GM21786 (cell line): ENCODE measurements around the gene OR2G6.
A peak's percentile ranks its signal among the peaks of the same experiment; 100 is the strongest.
"Not testable (repeated sequence)": the region's sequence is repeated elsewhere in the genome, so short reads cannot be mapped to it uniquely, and the experiment has no call there.

Source experiments
- ATAC-seq: cut with Tn5 transposase; IDR thresholded peaks from one replicate; pipeline ENCODE4 v1.9.1; 2021; ENCODE audit not compliant: unreplicated experiment

The OR2G6 gene

DNA sequence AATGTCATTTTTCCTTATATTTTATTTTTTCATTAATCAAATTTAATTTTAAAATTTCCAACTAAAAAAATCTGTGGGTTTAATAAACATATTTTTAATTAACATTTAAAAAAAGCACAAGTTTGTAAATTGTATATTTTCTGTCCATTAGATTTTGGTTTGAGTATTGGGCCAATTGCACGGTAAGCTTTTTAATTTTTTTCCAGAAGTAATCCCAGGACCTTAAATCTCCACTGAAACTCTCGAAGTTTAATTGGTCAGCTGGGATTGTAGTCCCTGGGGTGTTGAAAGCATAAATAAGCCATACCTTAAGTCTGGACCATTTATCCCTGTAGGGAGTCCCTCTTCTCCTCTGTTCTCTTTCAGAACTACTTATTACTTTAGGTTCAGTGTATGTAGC is at the start of gene OR2G6:
Gene OR2G6, plus strand, starts transcription at position 301 of the 400 bp plus-strand sequence. CDS start 13,574 bp downstream, outside the sequence.
- ATAC-seq = not testable (repeated sequence)

DNA sequence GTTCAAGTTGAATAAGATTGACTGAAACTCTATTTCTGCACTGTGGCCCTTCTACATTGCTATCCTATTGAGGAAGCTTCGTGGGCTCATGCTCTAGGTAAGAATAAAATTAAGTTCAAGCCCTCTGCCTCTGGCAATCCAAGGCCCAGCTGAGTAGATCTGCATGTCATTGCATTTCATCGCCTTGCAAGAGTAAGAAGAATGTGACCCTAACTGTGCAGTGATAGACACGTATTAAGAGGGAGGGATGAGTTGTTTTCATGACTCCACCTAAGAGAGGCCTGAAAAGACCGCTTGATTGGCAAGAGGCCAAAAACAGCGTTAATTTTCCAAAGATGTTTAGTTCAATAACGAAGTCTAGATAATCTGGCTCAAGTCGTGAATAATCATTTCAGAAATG is 48.8 kb upstream of the OR2G6 start:
- ATAC-seq = not testable (repeated sequence)

DNA sequence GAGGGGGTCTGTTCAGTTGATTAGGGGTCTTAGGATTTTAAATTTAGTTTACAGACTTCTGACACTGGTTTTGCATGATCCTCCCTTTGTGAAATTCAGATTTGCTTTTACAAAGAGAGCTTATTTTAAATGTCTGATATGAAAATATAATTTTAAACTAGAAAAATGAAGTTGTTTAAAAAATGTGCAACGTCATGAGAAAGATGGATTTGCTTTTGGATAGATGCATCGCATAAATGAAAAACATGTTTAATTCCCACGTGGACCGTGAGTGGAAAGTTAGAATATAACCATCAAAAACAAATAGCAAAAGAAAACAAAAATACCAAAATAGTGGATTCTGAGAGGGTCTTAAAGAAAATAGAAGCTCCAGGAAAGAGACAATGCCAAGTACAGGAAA is 36.7 kb upstream of the OR2G6 start:
- ATAC-seq = no peak

DNA sequence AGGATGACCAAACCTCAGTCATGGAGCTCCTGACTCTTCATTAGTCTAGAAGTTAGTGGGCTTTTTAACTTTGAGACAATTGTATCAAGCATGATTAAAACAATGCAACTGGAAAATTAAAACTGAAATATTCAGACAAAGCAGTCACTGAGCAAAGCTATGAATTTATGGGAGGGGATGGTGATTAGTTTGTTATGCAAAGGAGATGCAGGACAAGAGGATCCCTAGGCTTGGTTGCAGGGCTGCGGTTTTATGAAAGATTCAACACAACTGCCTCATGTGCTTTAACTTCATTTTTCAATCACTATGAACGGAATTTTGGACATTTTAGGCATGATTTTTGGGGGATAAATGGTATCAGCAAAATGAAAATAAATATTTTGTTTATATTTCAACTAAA is 35.8 kb upstream of the OR2G6 start:
- not testable (repeated sequence) for ATAC-seq

DNA sequence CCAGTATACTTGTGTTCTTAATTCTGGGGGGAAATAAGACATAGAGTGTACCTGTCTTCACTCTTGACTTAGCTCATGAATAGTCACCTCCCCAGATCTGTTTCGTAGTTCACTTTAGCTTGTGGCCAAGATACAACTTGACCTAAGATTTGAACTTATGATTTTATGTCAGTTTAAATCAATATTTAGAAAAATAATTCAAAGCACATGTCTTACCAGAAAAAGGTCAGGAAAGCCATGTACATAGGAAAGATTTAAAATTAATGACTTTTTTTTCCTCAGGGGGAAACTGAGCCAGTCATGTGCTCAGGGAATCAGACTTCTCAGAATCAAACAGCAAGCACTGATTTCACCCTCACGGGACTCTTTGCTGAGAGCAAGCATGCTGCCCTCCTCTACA is 34.8 kb upstream of the OR2G6 start, which contains the start of gene OR2T3:
Gene OR2T3, plus strand, starts transcription at position 301 of the 400 bp plus-strand sequence. Its CDS starts 0 bp downstream, at position 301.
- not testable (repeated sequence) for ATAC-seq

DNA sequence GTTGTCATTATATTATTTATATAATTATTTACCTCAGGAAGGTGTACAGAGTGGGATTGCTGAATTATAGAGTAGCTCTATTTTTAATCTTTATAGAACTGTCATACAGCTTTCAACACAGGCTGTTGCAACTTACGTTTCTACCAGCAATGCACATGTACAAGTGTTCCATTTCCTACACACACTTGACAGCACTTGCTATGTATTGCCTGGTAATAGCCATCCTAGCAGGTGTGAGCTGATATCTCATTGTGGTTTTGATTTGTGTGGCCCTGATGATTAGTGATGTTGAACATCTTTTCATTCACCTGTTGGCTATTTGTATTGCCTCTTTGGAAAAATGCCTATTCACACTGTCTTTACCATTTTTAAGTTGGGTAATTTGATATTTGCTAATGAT is 32.2 kb upstream of the OR2G6 start:
- ATAC-seq = peak; percentile 47

DNA sequence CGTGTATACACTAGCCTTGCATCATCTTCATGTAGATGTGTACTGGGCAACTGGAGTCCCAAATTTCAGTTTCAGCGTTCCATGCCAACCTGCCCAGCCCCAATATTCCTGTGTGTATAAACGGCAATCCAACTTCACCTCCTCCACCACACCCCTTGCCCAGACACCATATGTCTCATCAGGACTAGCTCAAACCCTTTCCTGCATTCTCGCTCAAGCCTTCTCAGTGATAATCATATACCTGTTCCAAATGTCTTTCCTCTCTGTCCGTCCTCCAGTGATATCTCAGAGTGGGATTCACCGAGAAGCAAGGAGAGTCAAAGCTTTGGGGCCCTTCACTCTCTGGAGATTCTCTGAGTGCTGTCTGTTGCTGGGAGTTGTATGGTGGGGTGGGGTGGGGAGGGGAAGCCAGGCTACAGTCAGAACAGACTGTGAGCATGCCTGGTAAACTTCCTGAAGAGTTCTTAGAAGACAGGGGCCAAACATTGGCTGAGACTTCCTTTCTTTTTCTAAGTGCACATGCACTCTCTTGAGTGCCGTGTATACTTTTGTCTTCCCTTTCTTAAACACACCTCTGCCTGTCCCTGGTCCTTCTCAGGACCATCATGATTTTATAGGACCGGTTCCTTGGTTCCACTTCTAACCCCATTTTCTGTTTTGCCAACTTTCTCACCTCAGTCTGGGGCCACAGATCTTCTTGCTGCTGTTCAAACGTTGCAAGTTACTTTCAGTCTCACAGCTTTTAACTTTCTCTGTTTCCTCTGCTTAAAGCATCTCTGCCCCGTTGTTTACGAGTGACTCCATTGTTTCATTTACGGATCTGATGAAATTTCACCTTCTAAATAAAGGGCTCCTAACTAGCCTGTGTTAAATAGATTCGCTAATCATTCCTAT is 25.9 kb upstream of the OR2G6 start:
- peak; percentile 80 for ATAC-seq

DNA sequence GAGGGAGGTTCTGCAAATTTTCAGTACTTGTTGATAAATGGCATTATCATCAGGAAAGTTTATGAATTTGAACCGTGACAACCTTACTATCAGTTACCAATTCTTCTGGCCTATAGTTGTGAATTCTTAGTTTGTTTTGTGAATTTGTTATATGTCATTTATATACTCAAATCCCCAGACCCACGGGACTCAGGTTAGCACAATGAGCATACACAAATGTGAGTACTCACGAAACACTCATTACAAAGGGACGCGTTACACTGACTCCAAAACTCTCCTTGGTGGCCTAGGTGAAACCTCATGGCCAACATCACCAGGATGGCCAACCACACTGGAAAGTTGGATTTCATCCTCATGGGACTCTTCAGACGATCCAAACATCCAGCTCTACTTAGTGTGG is 19.6 kb upstream of the OR2G6 start, which contains the start of gene OR2T5:
Gene OR2T5, plus strand, starts transcription at position 301 of the 400 bp plus-strand sequence. Its CDS starts 0 bp downstream, at position 301.
- ATAC-seq = not testable (repeated sequence)

DNA sequence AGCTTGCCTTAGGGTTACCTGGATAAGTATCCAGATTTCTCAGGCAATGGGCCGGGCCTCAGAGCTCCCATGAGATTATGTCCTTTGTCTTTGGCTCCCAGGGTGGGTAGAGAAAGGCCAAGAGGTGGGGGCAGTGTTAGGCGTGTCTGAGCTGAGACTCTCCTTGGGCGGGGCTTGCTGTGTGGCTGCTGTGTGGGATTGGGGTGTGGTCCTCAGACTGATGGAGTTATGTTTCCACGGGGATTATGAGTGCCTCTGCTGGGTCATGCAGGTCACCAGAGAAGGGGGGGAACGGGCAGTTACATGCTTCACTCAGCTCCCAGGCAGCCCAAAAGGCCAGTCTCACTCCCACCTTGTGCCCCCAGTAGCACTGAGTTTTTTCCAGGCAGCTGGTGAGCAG is 11.2 kb upstream of the OR2G6 start:
- ATAC-seq = not testable (repeated sequence)

DNA sequence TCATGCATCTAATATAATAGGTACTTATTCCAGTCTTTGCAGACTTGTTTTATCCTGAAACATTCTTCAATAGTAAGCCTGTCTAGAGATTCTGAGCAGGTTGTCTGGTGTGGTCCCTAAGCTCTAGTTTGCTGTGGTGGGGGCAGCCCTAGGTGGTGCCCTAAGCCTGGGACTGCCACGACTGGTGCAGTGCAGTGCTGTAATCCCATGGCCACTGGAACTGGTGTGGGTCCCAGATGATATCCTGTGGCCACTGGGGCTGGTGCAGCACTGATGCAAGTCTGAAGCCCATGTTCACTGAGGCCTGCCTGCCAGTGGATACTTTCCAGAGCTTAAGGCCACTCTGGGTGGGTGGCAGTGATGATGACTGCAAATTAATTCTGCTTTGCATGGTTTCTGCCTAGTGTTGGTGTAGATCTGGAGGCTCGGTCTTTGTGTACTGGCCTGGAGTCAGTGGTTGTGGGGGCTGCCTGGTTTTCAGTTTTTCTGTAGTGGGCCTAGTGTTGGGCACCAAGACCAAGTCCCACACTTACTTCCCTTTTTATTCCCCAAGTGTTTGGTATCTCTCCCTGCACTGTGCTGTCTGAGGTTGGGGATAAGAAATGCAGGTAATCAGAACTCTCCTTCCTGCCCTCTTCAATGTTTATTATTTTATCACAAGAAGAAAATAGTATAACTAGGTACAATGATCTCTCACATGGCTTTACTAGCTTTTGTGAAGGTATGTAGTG is 7.4 kb upstream of the OR2G6 start:
- ATAC-seq = not testable (repeated sequence)

DNA sequence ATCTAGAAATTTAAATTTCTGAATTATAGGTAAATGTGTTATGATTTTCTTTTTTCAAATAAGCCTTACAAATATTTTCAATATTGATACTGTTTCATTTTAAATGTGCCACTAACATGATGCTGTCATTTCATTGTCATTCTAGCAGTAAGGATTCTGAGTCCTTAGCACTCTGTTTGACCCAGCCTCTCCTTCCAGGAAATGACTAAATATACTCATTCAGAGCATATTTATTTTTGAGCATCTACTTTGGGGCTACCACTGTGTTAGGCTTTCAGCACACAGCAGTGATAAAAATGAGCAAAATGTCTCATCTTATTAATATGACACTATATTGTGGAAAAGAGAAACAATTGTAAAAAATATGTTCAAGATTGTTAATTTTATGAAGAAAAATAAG is 2.3 kb downstream of the OR2G6 start:
- ATAC-seq = not testable (repeated sequence)

DNA sequence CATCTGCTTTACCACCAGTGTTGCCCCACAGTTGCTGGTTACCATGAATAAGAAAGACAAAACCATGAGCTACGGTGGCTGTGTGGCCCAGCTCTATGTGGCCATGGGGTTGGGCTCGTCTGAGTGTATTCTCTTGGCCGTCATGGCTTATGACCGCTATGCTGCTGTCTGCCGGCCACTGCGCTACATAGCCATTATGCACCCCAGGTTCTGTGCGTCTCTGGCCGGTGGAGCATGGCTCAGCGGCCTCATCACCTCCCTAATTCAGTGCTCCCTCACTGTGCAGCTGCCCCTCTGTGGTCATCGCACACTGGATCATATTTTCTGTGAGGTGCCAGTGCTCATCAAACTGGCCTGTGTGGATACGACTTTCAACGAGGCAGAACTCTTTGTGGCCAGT is 14.0 kb downstream of the OR2G6 start:
- ATAC-seq = no peak

DNA sequence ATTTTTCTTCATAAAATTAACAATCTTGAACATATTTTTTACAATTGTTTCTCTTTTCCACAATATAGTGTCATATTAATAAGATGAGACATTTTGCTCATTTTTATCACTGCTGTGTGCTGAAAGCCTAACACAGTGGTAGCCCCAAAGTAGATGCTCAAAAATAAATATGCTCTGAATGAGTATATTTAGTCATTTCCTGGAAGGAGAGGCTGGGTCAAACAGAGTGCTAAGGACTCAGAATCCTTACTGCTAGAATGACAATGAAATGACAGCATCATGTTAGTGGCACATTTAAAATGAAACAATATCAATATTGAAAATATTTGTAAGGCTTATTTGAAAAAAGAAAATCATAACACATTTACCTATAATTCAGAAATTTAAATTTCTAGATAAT is 29.6 kb downstream of the OR2G6 start:
- not testable (repeated sequence) for ATAC-seq

DNA sequence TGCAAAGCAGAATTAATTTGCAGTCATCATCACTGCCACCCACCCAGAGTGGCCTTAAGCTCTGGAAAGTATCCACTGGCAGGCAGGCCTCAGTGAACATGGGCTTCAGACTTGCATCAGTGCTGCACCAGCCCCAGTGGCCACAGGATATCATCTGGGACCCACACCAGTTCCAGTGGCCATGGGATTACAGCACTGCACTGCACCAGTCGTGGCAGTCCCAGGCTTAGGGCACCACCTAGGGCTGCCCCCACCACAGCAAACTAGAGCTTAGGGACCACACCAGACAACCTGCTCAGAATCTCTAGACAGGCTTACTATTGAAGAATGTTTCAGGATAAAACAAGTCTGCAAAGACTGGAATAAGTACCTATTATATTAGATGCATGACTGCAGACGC is 39.5 kb downstream of the OR2G6 start:
- not testable (repeated sequence) for ATAC-seq

DNA sequence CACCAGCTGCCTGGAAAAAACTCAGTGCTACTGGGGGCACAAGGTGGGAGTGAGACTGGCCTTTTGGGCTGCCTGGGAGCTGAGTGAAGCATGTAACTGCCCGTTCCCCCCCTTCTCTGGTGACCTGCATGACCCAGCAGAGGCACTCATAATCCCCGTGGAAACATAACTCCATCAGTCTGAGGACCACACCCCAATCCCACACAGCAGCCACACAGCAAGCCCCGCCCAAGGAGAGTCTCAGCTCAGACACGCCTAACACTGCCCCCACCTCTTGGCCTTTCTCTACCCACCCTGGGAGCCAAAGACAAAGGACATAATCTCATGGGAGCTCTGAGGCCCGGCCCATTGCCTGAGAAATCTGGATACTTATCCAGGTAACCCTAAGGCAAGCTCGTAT is 43.2 kb downstream of the OR2G6 start:
- ATAC-seq = not testable (repeated sequence)

DNA sequence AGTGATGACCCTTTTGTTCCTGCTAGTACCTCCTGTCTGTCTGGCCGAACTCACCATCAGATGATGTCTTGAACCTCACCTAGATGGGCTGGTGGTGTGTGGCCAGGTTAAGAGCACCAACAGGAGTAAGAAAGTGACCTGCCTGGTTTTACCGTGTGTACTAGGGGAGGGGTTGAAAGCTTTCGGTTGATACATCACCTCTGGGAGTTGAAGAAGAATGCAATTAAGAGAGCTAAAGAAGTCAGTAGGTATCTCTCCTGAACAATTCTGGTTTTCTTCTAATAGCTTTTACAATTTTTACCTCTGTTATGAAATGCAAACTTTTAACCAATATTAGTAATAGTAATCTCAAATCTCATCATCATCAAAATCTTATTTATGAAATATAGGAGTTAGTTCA is 54.8 kb downstream of the OR2G6 start, which contains the start of gene OR2T29:
Gene OR2T29, minus strand, starts transcription at position 101 of the 400 bp plus-strand sequence. CDS start 3,281 bp downstream, outside the sequence.
- ATAC-seq = not testable (repeated sequence)

DNA sequence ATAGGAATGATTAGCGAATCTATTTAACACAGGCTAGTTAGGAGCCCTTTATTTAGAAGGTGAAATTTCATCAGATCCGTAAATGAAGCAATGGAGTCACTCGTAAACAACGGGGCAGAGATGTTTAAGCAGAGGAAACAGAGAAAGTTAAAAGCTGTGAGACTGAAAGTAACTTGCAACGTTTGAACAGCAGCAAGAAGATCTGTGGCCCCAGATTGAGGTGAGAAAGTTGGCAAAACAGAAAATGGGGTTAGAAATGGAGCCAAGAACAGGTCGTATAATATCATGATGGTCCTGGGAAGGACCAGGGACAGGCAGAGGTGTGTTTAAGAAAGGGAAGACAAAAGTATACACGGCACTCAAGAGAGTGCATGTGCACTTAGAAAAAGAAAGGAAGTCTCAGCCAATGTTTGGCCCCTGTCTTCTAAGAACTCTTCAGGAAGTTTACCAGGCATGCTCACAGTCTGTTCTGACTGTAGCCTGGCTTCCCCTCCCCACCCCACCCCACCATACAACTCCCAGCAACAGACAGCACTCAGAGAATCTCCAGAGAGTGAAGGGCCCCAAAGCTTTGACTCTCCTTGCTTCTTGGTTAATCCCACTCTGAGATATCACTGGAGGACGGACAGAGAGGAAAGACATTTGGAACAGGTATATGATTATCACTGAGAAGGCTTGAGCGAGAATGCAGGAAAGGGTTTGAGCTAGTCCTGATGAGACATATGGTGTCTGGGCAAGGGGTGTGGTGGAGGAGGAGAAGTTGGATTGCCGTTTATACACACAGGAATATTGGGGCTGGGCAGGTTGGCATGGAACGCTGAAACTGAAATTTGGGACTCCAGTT is 57.9 kb downstream of the OR2G6 start:
- ATAC-seq = peak; percentile 68

DNA sequence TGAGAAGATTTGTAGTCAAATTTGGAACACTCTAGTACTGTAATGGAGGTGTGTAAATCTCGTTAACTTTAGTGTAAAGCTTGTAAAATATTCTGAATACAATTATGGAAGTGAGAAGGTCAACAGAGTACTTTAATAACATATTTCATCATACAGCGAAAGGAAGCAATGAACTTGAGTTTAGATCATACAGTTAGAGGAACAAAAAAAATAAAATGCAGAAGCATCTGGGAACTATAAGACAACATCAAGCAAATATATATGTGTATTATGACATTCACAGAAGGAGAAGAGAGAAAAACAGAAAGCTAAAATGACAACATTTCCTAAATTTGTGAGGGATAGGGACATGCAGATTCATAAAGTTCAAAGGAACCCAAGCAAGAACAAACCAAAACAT is 61.2 kb downstream of the OR2G6 start:
- ATAC-seq = not testable (repeated sequence)

DNA sequence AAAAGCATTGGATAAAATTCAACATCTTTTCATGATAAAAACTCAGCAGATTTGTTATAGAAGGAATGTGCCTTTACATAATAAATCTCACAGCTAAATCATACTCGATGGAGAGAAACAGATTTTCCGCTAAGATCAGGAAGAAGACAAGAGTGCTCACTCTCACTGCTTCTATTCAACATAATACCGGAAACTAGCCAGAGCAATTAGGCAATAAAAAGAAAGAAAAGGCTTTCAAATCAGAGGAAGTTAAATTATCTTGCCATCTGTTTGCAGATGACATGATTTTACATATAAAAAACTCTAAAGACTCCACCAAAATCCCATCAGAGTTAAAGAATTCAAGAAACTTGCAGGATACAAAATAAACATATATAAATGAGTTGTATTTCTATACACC is 62.9 kb downstream of the OR2G6 start:
- not testable (repeated sequence) for ATAC-seq

DNA sequence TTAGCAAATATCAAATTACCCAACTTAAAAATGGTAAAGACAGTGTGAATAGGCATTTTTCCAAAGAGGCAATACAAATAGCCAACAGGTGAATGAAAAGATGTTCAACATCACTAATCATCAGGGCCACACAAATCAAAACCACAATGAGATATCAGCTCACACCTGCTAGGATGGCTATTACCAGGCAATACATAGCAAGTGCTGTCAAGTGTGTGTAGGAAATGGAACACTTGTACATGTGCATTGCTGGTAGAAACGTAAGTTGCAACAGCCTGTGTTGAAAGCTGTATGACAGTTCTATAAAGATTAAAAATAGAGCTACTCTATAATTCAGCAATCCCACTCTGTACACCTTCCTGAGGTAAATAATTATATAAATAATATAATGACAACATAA is 64.2 kb downstream of the OR2G6 start:
- ATAC-seq = peak; percentile 43

DNA sequence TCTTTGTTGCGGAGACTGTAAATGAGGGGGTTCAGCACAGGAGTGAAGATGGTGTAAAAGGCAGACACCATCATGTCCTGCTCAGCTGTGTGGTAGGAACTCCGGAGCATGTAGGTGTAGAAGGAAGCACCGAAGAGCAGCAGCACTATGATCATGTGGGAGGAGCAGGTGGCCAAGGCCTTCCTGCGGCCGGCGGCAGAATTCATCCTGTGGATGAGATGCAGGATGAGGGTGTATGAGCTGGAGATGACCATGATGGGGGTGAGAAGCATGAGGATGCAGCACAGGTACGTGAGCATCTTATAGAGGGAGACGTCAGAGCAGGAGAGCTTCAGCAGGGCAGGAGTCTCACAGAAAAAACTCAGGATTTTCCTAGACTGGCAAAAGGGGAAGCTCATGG is 66.0 kb downstream of the OR2G6 start:
- not testable (repeated sequence) for ATAC-seq
